HG03159 (cell line): ENCODE data around the gene SLC35E1.

Experiments used
- ATAC-seq: cut with Tn5 transposase; IDR thresholded peaks from one replicate; pipeline ENCODE4 v1.9.1; 2021; ENCODE audit warnings: mild to moderate bottlenecking, moderate library complexity; ENCODE audit not compliant: unreplicated experiment

The SLC35E1 gene

GRCh38 chr19:16599655-16600346 lies 27.6 kb upstream of the SLC35E1 start:
- no peak for ATAC-seq

DNA sequence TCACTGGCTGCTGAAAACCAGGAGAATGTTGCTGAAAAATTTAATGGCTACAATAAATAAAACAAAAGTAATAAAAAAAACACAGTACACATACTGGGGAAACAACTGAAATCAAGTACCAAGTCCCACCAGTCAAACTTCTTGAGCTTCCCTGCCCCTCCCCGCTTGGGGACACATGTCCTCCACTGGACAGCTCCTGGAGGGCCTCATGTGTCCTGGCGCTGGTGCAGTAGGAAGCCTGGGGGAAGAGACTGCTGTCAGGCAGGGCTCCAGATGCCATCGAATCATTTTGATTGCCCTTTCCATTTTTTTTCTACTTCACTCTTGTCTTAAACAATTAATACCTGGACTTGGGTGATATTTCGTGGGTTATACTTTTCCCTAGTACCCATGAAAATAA lies 26.6 kb upstream of the SLC35E1 start:
- ATAC-seq: no peak

DNA sequence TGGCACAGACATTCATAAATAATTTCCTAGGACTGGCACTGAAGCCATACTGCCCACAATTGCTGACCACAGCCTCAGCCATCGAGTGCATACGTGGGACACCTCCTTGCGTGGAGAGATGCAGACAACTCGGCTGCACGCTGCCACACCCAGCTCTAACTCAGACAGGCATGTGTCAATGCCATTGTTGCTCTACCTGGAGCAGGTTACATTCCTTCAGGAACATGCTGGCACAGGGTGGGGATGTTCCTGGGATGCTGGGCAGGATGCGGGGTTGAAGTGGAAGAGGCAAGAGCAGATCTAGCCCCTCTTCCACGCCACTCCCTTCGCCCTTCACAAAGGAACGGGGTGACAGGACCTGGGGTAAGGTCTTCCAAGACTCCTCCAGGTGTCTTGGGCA lies 24.2 kb upstream of the SLC35E1 start:
- ATAC-seq: no peak

- ATAC-seq: no peak
Observed at GRCh38 chr19:16595097-16595496, 22.9 kb upstream of the SLC35E1 start.

- ATAC-seq: no peak
Observed at GRCh38 chr19:16594681-16595091, 22.5 kb upstream of the SLC35E1 start.

DNA sequence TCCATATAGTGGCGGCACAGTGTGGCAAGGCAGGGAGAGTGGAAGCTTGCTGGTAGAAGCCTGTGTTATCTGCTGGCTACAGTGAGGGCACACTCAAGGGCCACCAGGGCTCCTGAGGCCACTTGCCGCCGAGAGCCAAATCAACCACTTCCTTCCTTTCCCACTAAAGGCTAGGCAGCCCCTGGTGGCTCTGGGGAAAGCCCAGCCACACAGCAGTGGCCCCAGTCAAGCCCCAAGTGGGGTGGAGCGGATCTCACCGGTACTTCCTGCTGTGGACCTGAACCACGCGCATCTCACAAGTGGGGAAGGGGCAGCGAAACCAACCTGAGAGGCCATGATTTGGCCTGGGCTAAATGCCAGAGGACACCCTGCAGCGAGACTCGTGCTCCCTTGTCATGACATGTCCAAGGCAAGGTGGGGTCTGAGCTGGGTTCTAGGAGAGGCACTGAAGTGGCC lies 21.9 kb upstream of the SLC35E1 start:
- ATAC-seq: no peak

DNA sequence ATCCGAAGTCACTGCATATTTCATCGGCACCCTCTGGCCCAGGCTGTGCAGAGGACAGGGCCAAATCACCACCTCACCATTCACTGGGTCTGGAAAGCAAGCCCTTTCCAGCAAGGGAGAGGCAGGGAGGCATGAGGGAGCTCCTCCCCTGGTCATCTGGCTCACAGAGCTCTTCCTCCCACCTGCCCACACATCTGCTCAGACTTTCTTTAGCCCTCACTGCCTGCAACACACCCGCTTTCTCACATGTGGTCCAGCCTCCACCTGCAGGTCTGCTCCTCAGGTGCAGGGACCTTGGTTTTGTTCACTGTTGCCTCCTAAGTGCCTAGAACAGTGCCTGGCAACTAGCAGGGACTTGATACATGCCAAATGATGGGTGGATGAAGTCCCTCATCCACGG lies 21.0 kb upstream of the SLC35E1 start:
- ATAC-seq: no peak

DNA sequence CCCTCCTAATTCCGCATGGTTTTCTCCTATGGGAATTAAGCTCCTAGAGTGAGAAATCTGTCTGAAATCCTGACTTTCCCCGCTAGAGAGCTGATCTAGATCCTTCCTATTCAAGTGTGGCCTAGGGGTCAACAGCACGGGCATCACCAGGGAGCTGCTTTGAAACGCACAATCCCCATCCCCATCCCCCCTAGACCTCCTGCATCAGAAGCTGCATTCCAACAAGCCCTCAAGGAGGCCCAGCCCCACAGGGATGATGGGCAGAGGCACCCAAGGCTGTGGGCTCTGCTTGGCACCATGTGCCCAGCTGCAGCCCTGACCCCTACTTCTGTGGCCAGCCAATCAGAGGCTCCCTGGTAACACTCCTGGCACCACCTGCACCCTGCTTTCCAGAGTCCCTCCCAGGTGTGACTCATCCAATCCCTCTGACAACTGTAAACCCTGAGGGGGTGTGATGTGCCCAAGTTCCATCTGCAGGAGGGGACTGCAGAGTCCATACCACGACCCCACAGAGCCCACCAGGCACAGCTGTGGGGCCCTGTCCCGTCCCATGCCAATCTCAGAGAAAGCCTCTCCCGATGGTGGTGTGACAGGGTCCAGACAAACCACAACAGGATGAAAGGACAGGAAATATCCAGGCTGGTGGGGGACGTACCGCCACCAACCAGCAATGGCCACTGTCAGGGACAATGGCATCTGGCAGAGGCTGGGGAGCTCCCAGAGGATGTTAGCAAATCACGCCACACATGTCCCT lies 19.8 kb upstream of the SLC35E1 start:
- ATAC-seq: no peak

DNA sequence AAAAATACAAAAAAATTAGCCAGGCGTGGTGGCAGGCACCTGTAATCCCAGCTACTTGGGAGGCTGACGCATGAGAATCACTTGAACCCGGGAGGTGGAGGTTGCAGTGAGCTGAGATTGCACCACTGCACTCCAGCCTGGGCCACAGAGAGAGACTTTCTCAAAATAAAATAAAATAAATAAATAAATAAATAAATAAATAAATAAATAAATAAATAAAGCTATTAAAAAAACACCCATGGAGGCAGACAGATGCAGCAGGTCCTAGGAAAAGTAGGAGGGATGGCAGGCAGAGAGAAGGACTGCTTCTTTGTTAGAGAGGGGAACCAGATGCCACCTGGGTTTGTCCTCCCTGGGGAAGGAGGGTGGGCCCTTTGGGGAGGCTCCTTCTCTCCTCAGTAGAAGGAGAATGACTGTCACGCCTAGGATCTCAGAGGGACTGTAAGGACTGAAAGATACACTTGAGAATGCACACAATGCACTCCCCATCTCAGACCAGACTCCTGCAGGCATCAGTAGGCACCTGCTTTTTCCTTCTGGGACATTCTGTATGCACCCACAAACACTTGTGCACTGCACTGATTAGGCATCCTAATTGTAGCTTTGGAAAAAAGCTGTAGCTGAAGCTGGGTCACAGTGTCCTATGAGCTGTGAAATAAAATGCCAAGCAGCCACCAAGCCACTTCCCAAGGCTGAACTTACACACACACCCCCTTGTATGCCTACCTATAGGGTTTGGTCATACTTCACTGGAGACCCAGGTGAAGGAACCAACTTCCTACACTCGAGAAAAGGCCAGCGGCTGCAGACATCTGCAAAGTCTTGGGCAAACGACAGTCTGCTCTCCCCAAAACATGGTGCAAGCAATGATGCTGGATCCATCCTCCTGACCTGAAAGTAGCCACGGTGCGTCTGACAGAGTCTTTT lies 18.9 kb upstream of the SLC35E1 start:
- no peak for ATAC-seq

- no peak for ATAC-seq
Observed at GRCh38 chr19:16589917-16590316, 17.7 kb upstream of the SLC35E1 start.

DNA sequence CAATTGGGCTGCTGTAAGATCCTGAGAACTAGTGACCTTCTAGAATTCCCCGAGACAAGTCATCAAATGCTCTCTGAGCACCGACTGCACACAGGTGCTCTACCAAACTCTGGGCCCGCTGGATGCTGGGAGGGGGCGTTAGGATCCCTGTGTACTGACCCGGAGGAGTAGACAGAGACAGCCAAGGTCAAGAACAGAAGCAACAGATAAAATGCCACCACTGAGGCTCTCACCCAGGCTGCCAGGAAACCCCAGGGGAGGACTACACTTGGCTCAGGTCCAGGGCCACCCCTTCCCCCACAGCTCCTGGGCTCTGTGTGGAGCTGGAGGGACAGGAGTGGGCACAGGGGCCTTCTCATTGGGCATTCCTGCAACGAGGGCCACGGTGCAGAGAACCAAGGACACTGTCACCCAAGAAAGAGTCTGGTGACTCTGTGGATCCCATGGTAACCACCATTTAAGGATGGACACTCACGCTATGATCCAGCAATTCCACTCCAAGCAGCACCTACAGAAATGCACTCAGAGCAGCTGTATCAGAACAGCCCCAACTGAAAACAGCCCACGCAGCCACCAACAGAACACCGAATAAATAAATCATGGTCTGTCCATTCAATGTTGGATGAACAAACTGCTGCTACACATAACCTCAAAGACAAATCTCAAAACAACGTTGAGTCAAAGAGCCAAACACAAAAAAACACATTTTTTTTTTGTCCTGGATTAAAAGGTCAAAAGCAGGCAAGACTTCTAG lies 16.8 kb upstream of the SLC35E1 start:
- ATAC-seq: no peak

GRCh38 chr19:16587833-16588823 lies 15.9 kb upstream of the SLC35E1 start:
- peak; percentile 44 for ATAC-seq

DNA sequence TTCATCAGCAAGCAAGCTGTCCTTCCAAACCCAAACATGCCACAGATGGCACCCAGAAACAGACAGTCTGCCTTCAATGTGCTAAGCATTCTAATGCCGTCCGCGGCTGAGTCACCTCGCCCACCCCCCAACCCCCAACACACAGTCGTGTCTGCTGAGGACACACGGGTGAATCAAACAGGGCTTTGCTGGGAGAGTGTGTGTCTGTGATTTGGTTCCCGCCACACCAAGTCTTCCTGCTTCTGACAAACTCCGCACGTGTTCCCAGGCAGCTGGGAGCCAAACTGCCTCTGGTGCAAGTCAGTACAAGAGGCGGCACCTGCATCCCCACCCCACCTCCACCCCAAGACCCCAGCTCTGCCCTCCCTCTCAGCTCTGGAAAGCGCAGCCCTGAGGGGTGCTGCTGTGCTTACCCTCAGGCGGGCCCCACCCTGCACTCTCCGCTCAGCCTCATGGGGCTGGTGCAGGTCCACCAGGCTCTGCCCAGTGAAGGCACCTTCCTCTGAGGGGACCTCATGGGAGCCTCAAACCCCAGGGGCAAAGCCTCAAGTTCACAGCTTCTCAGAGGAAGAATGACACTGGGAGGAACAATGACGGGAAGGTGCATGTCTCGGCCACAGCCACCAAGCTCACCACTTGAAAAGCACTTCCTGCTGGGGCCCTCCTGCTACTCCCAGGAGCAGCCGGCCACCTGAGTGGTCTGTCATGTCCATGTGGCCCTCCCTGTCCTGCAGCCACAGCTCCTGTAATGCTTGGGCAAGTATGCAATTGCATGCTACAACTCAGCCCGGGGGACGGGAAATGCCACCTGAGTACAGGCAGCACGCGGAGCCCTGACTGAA lies 15.0 kb upstream of the SLC35E1 start:
- no peak for ATAC-seq

GRCh38 chr19:16586477-16586871 lies 14.3 kb upstream of the SLC35E1 start:
- no peak for ATAC-seq

GRCh38 chr19:16585808-16586476 lies 13.7 kb upstream of the SLC35E1 start:
- ATAC-seq: peak; percentile 29

DNA sequence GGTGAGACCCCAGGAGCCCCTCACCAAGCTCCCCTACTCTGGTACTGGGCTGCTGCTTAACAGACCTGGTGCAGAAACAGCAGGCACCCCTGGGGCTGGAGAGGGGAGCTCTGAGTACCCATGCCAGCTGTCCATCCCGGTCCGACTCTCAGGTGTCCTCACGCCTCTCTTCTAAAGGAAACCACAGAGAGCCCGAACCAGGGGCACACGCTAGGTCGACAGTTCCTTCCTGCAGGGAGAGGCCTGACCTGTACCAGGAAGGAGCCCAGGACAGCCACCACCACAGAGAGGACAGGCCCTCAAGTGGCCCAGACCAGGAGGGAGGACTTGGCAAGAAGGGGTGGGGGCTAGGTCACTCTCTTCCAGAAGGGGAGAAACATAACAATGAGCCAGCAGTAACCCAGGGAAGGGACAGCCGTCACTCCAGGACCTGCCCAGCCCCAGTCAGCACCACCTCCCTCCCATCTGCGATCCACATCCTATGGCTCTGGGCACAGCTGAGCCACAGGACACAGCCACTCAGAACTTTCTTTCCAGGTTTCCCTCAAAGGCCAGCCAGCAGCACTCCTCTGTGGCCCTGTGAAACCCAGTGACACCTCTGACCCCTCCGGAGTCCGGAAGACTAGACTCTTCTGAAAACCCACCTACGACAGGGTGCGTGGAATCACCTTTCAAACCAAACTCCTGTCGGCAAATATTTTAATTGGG lies 13.0 kb upstream of the SLC35E1 start:
- no peak for ATAC-seq
